ENCODE measurements around the gene EXOSC5.

DNA sequence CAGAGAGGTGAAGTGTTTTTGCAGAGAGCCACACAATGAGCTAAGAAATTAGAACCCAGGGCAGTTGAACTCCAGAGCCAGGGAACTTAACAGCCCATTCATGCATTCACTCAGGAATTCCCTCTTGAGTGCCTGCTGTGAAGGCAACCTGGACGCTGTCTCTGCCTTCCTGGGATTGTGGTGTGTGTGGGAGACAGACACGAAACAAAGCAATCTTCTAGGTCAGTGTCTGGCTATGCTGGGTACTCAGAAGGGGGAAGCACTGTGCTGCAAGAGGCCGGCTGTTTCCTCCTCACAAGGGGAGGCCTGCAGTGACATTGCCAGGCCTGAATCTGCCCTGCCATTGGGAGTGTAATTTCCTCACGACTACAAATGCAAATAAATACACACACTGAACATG is 10.1 kb upstream of the EXOSC5 start:
- TF ChIP-seq TARDBP (IDR thresholded peaks at IDR 0.05): no peak
- no peak for TF ChIP-seq FOXK2 (IDR thresholded peaks at IDR 0.05)
- TF ChIP-seq L3MBTL2 (conservative IDR thresholded peaks at IDR 0.05): no peak
- no peak for TF ChIP-seq ARNT (IDR thresholded peaks at IDR 0.05)
- no peak for TF ChIP-seq ZNF384 (IDR thresholded peaks at IDR 0.05)
- no peak for TF ChIP-seq SUZ12 (IDR thresholded peaks at IDR 0.05)
- TF ChIP-seq SP1 (IDR thresholded peaks at IDR 0.05): no peak
- no peak for TF ChIP-seq FOXA1 (IDR thresholded peaks at IDR 0.05)
- TF ChIP-seq NFRKB (IDR thresholded peaks at IDR 0.05): no peak
- TF ChIP-seq PKNOX1 (IDR thresholded peaks at IDR 0.05): no peak

Measured in HEK293T (cell line).